Osteocyte (in vitro differentiated cells): Measurements from ENCODE around the gene DNPEP. TPM values are rescaled to one million over a fixed set of nuclear protein-coding genes. Genes with fewer than 3 reads are reported as not detected.

ENCODE experiments used
- DNase-seq: peaks from one replicate; pipeline ENCODE4 v3.0.0; 2021; ENCODE audit warnings: mixed read lengths; ENCODE audit not compliant: unreplicated experiment; ENCODE audit errors: extremely low spot score
- H3K27ac Mint-ChIP-seq: one replicate; pipeline ENCODE4 v1.8.0; 2021; ENCODE audit warnings: mild to moderate bottlenecking, mixed read lengths; ENCODE audit not compliant: unreplicated experiment
- H3K27me3 Mint-ChIP-seq: one replicate; pipeline ENCODE4 v1.8.0; 2021; ENCODE audit warnings: mixed read lengths; ENCODE audit not compliant: unreplicated experiment
- H3K36me3 Mint-ChIP-seq: one replicate; pipeline ENCODE4 v1.8.0; 2021; ENCODE audit warnings: mixed read lengths; ENCODE audit not compliant: unreplicated experiment
- H3K4me1 Mint-ChIP-seq: one replicate; pipeline ENCODE4 v1.8.0; 2021; ENCODE audit warnings: mixed read lengths; ENCODE audit not compliant: unreplicated experiment
- H3K4me3 Mint-ChIP-seq: one replicate; pipeline ENCODE4 v1.8.0; 2021; ENCODE audit warnings: mild to moderate bottlenecking, moderate library complexity, mixed read lengths; ENCODE audit not compliant: unreplicated experiment
- H3K9me3 Mint-ChIP-seq: one replicate; pipeline ENCODE4 v1.8.0; 2021; ENCODE audit warnings: mixed read lengths; ENCODE audit not compliant: unreplicated experiment
- CTCF ChIP-seq: fragments of 200-600 bp; sonication (generic); IDR thresholded peaks from 2 replicates; pipeline ENCODE4 v1.5.0; 2021; ENCODE audit warnings: antibody characterized with exemption, mild to moderate bottlenecking, moderate library complexity
- total RNA-seq: library from RNA; stranded (reverse); gene quantifications from 2 replicates; pipeline ENCODE4 v1.2.1, GENCODE V29; 2021

DNPEP gene
- total RNA-seq, 1 donor from 2014 or later: 73.2 TPM

- H3K27me3 Mint-ChIP-seq: peaks cover 5% of the 10 kb centered on the region
- TF ChIP-seq CTCF: no peak
- DNase-seq: no peak
- peaks cover 1% of the 10 kb centered on the region for H3K4me1 Mint-ChIP-seq
- H3K9me3 Mint-ChIP-seq: no peaks in the 10 kb centered on the region
- no peak overlapping the region for H3K27ac Mint-ChIP-seq
- no peak overlapping the region for H3K4me3 Mint-ChIP-seq
- no peaks in the 10 kb centered on the region for H3K36me3 Mint-ChIP-seq
Measured at GRCh38 chr2:219429958-219430606, 42.4 kb upstream of the DNPEP start.

DNA sequence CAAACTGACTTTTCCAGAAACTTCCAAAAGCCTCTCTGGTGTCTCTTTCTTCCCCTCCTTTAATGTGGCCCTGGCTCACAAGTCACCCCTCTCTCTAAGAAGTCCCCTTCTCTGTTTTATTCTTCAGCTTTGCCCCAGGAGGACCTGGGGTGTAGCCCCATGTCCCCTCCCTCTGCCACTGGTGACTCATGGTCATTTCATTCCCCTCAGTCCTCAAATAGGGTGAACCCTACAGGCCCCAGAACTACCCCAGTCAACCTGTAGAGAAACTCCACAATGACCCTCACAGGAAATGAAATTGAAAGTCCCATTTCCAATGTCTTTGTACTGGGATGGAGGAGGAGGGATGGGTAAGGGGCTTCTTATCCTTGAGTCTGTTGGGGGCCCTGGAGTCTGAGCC, 40.8 kb upstream of the DNPEP start:
- peaks cover 1% of the 10 kb centered on the region for H3K4me1 Mint-ChIP-seq

DNA sequence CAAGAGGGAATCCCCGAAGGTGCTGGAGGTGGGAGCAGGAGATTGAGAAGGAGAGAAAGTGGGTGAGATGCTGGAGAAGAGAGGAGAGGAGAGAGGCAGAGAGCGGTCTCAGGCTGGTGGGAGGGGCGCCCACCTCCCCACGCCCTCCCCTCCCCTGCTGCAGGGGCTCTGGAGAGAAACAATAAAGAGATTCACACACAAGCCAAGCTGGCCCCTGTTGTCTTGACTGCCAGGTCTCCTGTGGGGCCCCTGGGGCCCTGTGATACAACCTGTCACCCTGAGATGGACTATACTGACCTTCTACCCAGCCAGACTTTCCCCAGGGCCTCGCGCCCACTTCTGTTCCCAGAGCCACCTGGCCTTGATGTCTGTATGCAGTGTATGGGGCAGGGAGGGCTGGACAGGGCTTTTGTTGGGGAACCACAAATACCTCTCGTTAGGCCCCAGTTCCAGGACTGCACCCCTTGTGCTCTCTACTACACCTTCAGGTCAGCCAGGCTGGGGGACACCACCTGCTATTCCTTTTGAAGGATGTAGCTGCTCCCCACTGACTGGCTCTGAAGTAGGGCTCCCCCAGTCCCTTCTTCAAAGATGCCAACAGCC, 38.9 kb upstream of the DNPEP start:
- H3K9me3 Mint-ChIP-seq: no peaks in the 10 kb centered on the region
- no peak for TF ChIP-seq CTCF
- peaks cover 5% of the 10 kb centered on the region for H3K27me3 Mint-ChIP-seq
- H3K4me1 Mint-ChIP-seq: peaks cover 1% of the 10 kb centered on the region
- H3K27ac Mint-ChIP-seq: no peak overlapping the region
- no peak overlapping the region for H3K4me3 Mint-ChIP-seq
- no peak for DNase-seq
- no peaks in the 10 kb centered on the region for H3K36me3 Mint-ChIP-seq

More for the DNA sequence above, 40.8 kb upstream of the DNPEP start:
- Mint-ChIP-seq H3K27ac (no peak overlapping the region), H3K27me3 (peaks cover 5% of the 10 kb centered on the region), H3K4me3 (no peak overlapping the region), H3K9me3 (no peaks in the 10 kb centered on the region), H3K36me3 (no peaks in the 10 kb centered on the region)
- no peak for TF ChIP-seq CTCF
- DNase-seq: no peak

- Mint-ChIP-seq H3K4me3 (no peak overlapping the region), H3K36me3 (no peaks in the 10 kb centered on the region), H3K9me3 (no peaks in the 10 kb centered on the region), H3K4me1 (no peaks in the 10 kb centered on the region), H3K27me3 (peaks cover 5% of the 10 kb centered on the region), H3K27ac (no peak overlapping the region)
- no peak for TF ChIP-seq CTCF
- DNase-seq: no peak
Measured at GRCh38 chr2:219426068-219426443, 38.3 kb upstream of the DNPEP start.

- Mint-ChIP-seq H3K4me1 (no peaks in the 10 kb centered on the region), H3K27ac (no peak overlapping the region), H3K4me3 (no peak overlapping the region), H3K36me3 (no peaks in the 10 kb centered on the region), H3K27me3 (peaks cover 5% of the 10 kb centered on the region), H3K9me3 (no peaks in the 10 kb centered on the region)
- DNase-seq: no peak
- no peak for TF ChIP-seq CTCF
Measured at GRCh38 chr2:219425238-219426067, 37.7 kb upstream of the DNPEP start.
